Hypothalamus (tissue), 51 donors: Measurements from ENCODE around the gene C1orf141.
"Not testable (repeated sequence)": the region's sequence is repeated elsewhere in the genome, so short reads cannot be mapped to it uniquely, and the experiment has no call there.

Source experiments
- DNase-seq, 51 donors: peaks; one replicate each; lab custom pipeline; 2025; lab: John Stamatoyannopoulos, UW

The C1orf141 gene

GRCh38 chr1:67134695-67135094 is at the start of gene C1orf141:
Gene C1orf141, minus strand, starts transcription at chr1:67134970. Its CDS starts 7,730 bp downstream, at chr1:67127240.
- peak in 26 of 51 donors; percentile 1 to 37 (median 10) for DNase-seq

- no peak for DNase-seq
Measured at GRCh38 chr1:67175530-67176087, 40.8 kb upstream of the C1orf141 start.

- DNase-seq: no peak
Measured at GRCh38 chr1:67174716-67175284, 40.0 kb upstream of the C1orf141 start.

GRCh38 chr1:67173988-67174387 is 39.2 kb upstream of the C1orf141 start:
- no peak for DNase-seq

GRCh38 chr1:67171978-67172377 is 37.2 kb upstream of the C1orf141 start:
- DNase-seq: no peak

- no peak for DNase-seq
Measured at GRCh38 chr1:67171574-67171955, 36.8 kb upstream of the C1orf141 start.

GRCh38 chr1:67170751-67171573 is 36.2 kb upstream of the C1orf141 start:
- no peak for DNase-seq

GRCh38 chr1:67169932-67170331 is 35.2 kb upstream of the C1orf141 start:
- no peak for DNase-seq

- no peak for DNase-seq
Measured at GRCh38 chr1:67169496-67169895, 34.7 kb upstream of the C1orf141 start.

- no peak for DNase-seq
Measured at GRCh38 chr1:67166196-67166595, 31.4 kb upstream of the C1orf141 start, which contains the start of gene IL23R. Gene IL23R, plus strand, starts transcription at chr1:67166454. Its CDS starts 1,667 bp downstream, at chr1:67168121.

GRCh38 chr1:67165468-67166041 is 30.8 kb upstream of the C1orf141 start:
- no peak for DNase-seq

GRCh38 chr1:67162954-67163353 is 28.2 kb upstream of the C1orf141 start:
- no peak for DNase-seq

GRCh38 chr1:67159233-67159632 is 24.5 kb upstream of the C1orf141 start:
- DNase-seq: no peak

GRCh38 chr1:67158401-67158800 is 23.6 kb upstream of the C1orf141 start:
- no peak for DNase-seq

GRCh38 chr1:67150931-67151330 is 16.2 kb upstream of the C1orf141 start:
- DNase-seq: no peak

GRCh38 chr1:67149179-67149770 is 14.5 kb upstream of the C1orf141 start:
- DNase-seq: peak in 36 of 51 donors; percentile 2 to 75 (median 28)

- no peak for DNase-seq
Measured at GRCh38 chr1:67148516-67149178, 13.9 kb upstream of the C1orf141 start.

- DNase-seq: not testable (repeated sequence)
Measured at GRCh38 chr1:67147973-67148372, 13.2 kb upstream of the C1orf141 start.

- no peak for DNase-seq
Measured at GRCh38 chr1:67146539-67146938, 11.8 kb upstream of the C1orf141 start.

- DNase-seq: no peak
Measured at GRCh38 chr1:67146101-67146500, 11.3 kb upstream of the C1orf141 start.
